ENCODE data around the gene LRFN3.
"Not testable (repeated sequence)": the region's sequence is repeated elsewhere in the genome, so short reads cannot be mapped to it uniquely, and the experiment has no call there.

Gene LRFN3

GRCh38 chr19:35935911-35936737 is at the start of gene LRFN3:
TSS of gene LRFN3 (plus strand) at chr19:35936374. CDS start at chr19:35939426, 3,052 bp downstream.
- Mint-ChIP-seq H3K27me3 (no peaks in the 10 kb centered on the region), H3K9me3 (no peaks in the 10 kb centered on the region), H3K4me3 (peak within 1 kb of the TSS; percentile 83), H3K4me1 (ENCODE audit: low read depth) (peaks cover 40% of the 10 kb centered on the region), H3K27ac (peak within 1 kb of the TSS; percentile 77), H3K36me3 (ENCODE audit: low read depth) (peaks cover 11% of the 10 kb centered on the region)
- peak; percentile 77 for DNase-seq

GRCh38 chr19:35887197-35887596 is 49.0 kb upstream of the LRFN3 start:
- H3K4me1 Mint-ChIP-seq (ENCODE audit: low read depth) = peaks cover 8% of the 10 kb centered on the region

GRCh38 chr19:35888398-35888797 is 47.8 kb upstream of the LRFN3 start:
- no peaks in the 10 kb centered on the region for H3K9me3 Mint-ChIP-seq
- peak overlapping the region; percentile 59 for H3K27ac Mint-ChIP-seq
- no peaks in the 10 kb centered on the region for H3K27me3 Mint-ChIP-seq
- H3K36me3 Mint-ChIP-seq (ENCODE audit: low read depth) = peaks cover 75% of the 10 kb centered on the region
- no peak overlapping the region for H3K4me3 Mint-ChIP-seq
- no peak for DNase-seq
- H3K4me1 Mint-ChIP-seq (ENCODE audit: low read depth) = peaks cover 13% of the 10 kb centered on the region

More at GRCh38 chr19:35887197-35887596, 49.0 kb upstream of the LRFN3 start:
- Mint-ChIP-seq H3K27ac (peak overlapping the region; percentile 50), H3K4me3 (no peak overlapping the region), H3K9me3 (no peaks in the 10 kb centered on the region), H3K27me3 (no peaks in the 10 kb centered on the region), H3K36me3 (ENCODE audit: low read depth) (peaks cover 64% of the 10 kb centered on the region)
- DNase-seq = no peak

- DNase-seq = no peak
- peaks cover 18% of the 10 kb centered on the region for H3K4me1 Mint-ChIP-seq (ENCODE audit: low read depth)
- no peaks in the 10 kb centered on the region for H3K9me3 Mint-ChIP-seq
- H3K27me3 Mint-ChIP-seq = no peaks in the 10 kb centered on the region
- peak overlapping the region; percentile 53 for H3K27ac Mint-ChIP-seq
- H3K4me3 Mint-ChIP-seq = no peak overlapping the region
- peaks cover 87% of the 10 kb centered on the region for H3K36me3 Mint-ChIP-seq (ENCODE audit: low read depth)
These were observed 46.6 kb upstream of the LRFN3 start for GRCh38 chr19:35889370-35890112.

- Mint-ChIP-seq H3K4me3 (no peak overlapping the region), H3K27me3 (no peaks in the 10 kb centered on the region), H3K27ac (peak overlapping the region; percentile 40), H3K4me1 (ENCODE audit: low read depth) (peaks cover 20% of the 10 kb centered on the region), H3K36me3 (ENCODE audit: low read depth) (peaks cover 92% of the 10 kb centered on the region), H3K9me3 (no peaks in the 10 kb centered on the region)
- no peak for DNase-seq
These were observed 46.0 kb upstream of the LRFN3 start for GRCh38 chr19:35890113-35890650.

- not testable (repeated sequence) for DNase-seq, H3K9me3 Mint-ChIP-seq, H3K27ac Mint-ChIP-seq, H3K27me3 Mint-ChIP-seq, H3K4me3 Mint-ChIP-seq
- Mint-ChIP-seq H3K4me1 (ENCODE audit: low read depth) (peaks cover 30% of the 10 kb centered on the region), H3K36me3 (ENCODE audit: low read depth) (peaks cover 95% of the 10 kb centered on the region)
These were observed 44.4 kb upstream of the LRFN3 start for GRCh38 chr19:35891819-35892218.

- Mint-ChIP-seq H3K27ac (peak overlapping the region; percentile 52), H3K4me3 (no peak overlapping the region), H3K36me3 (ENCODE audit: low read depth) (peaks cover 95% of the 10 kb centered on the region), H3K9me3 (no peaks in the 10 kb centered on the region), H3K4me1 (ENCODE audit: low read depth) (peaks cover 43% of the 10 kb centered on the region), H3K27me3 (no peaks in the 10 kb centered on the region)
- DNase-seq = no peak
These were observed 41.8 kb upstream of the LRFN3 start for GRCh38 chr19:35894342-35894741.

GRCh38 chr19:35895911-35896642 is 40.1 kb upstream of the LRFN3 start:
- DNase-seq = no peak
- H3K27ac Mint-ChIP-seq = peak overlapping the region; percentile 98
- peaks cover 44% of the 10 kb centered on the region for H3K4me1 Mint-ChIP-seq (ENCODE audit: low read depth)
- H3K9me3 Mint-ChIP-seq = no peaks in the 10 kb centered on the region
- H3K27me3 Mint-ChIP-seq = no peaks in the 10 kb centered on the region
- peaks cover 85% of the 10 kb centered on the region for H3K36me3 Mint-ChIP-seq (ENCODE audit: low read depth)
- peak overlapping the region; percentile 97 for H3K4me3 Mint-ChIP-seq

- H3K9me3 Mint-ChIP-seq = no peaks in the 10 kb centered on the region
- peak overlapping the region; percentile 98 for H3K27ac Mint-ChIP-seq
- H3K4me1 Mint-ChIP-seq (ENCODE audit: low read depth) = peaks cover 49% of the 10 kb centered on the region
- peaks cover 80% of the 10 kb centered on the region for H3K36me3 Mint-ChIP-seq (ENCODE audit: low read depth)
- peak overlapping the region; percentile 97 for H3K4me3 Mint-ChIP-seq
- DNase-seq = no peak
- H3K27me3 Mint-ChIP-seq = no peaks in the 10 kb centered on the region
These were observed 39.5 kb upstream of the LRFN3 start for GRCh38 chr19:35896643-35897040.

GRCh38 chr19:35897706-35898451 is 38.3 kb upstream of the LRFN3 start:
- no peaks in the 10 kb centered on the region for H3K9me3 Mint-ChIP-seq

GRCh38 chr19:35898499-35898809 is 37.7 kb upstream of the LRFN3 start:
- DNase-seq = no peak
- peaks cover 60% of the 10 kb centered on the region for H3K4me1 Mint-ChIP-seq (ENCODE audit: low read depth)
- H3K9me3 Mint-ChIP-seq = no peaks in the 10 kb centered on the region
- peak overlapping the region; percentile 97 for H3K4me3 Mint-ChIP-seq
- peak overlapping the region; percentile 98 for H3K27ac Mint-ChIP-seq
- H3K36me3 Mint-ChIP-seq (ENCODE audit: low read depth) = peaks cover 69% of the 10 kb centered on the region
- no peaks in the 10 kb centered on the region for H3K27me3 Mint-ChIP-seq

More at GRCh38 chr19:35897706-35898451, 38.3 kb upstream of the LRFN3 start:
- Mint-ChIP-seq H3K27ac (peak overlapping the region; percentile 98), H3K27me3 (no peaks in the 10 kb centered on the region), H3K36me3 (ENCODE audit: low read depth) (peaks cover 70% of the 10 kb centered on the region), H3K4me3 (peak overlapping the region; percentile 97), H3K4me1 (ENCODE audit: low read depth) (peaks cover 58% of the 10 kb centered on the region)
- DNase-seq = no peak

- DNase-seq = peak; percentile 89
- peaks cover 68% of the 10 kb centered on the region for H3K4me1 Mint-ChIP-seq (ENCODE audit: low read depth)
- no peaks in the 10 kb centered on the region for H3K9me3 Mint-ChIP-seq
- no peaks in the 10 kb centered on the region for H3K27me3 Mint-ChIP-seq
- peak overlapping the region; percentile 98 for H3K27ac Mint-ChIP-seq
- peaks cover 58% of the 10 kb centered on the region for H3K36me3 Mint-ChIP-seq (ENCODE audit: low read depth)
- H3K4me3 Mint-ChIP-seq = peak overlapping the region; percentile 97
These were observed 36.5 kb upstream of the LRFN3 start for GRCh38 chr19:35899547-35900214.

GRCh38 chr19:35901055-35901644 is 35.0 kb upstream of the LRFN3 start:
- Mint-ChIP-seq H3K9me3 (no peaks in the 10 kb centered on the region), H3K4me3 (peak overlapping the region; percentile 97), H3K27me3 (no peaks in the 10 kb centered on the region), H3K4me1 (ENCODE audit: low read depth) (peaks cover 65% of the 10 kb centered on the region), H3K36me3 (ENCODE audit: low read depth) (peaks cover 43% of the 10 kb centered on the region), H3K27ac (peak overlapping the region; percentile 98)
- DNase-seq = no peak
